Muscle of leg (tissue), 11 donors: ENCODE measurements around the gene DRGX. TPM values are rescaled to one million over a fixed set of nuclear protein-coding genes. Genes with fewer than 3 reads are reported as not detected.

Experiments
- DNase-seq: peaks from one replicate; pipeline ENCODE4 v3.0.0; 2013
- H3K27ac ChIP-seq: one replicate; pipeline ENCODE4 v1.5.1; 2013; ENCODE audit warnings: mild to moderate bottlenecking, low read length, control low read depth
- H3K27me3 ChIP-seq: one replicate; pipeline ENCODE4 v1.6.1; 2013; ENCODE audit warnings: low read length; ENCODE audit not compliant: control insufficient read depth, insufficient read depth
- H3K36me3 ChIP-seq: one replicate; pipeline ENCODE4 v1.6.1; 2013; ENCODE audit warnings: low read length; ENCODE audit not compliant: control insufficient read depth, insufficient read depth
- H3K4me1 ChIP-seq: one replicate; pipeline ENCODE4 v1.6.1; 2013; ENCODE audit warnings: low read length; ENCODE audit not compliant: control insufficient read depth, insufficient read depth
- H3K4me3 ChIP-seq: one replicate; pipeline ENCODE4 v1.5.1; 2013; ENCODE audit warnings: low read length, control low read depth
- H3K9me3 ChIP-seq: replicated peaks from 2 replicates; pipeline ENCODE4 v1.6.1; 2013; ENCODE audit warnings: low read depth, low read length; ENCODE audit not compliant: control insufficient read depth
- WGBS: methylation state at CpG from one replicate; pipeline ENCODE4 v1.1.5; 2013; ENCODE audit warnings: missing lambda C conversion rate; ENCODE audit not compliant: insufficient coverage; 5-methylcytosine and 5-hydroxymethylcytosine counted together
- polyA plus RNA-seq, 8 donors: library from polyadenylated mRNA; unstranded; fragments of 120-200 nt; gene quantifications; one replicate each; pipeline versions ENCODE4 v1.2.1 to v1.2.3, GENCODE V29; 2013; ENCODE audit warnings: inconsistent platforms in 1 of 8, low replicate concordance in 1 of 8; ENCODE audit not compliant: insufficient read length in 8 of 8, insufficient read depth in 1 of 8
- total RNA-seq: library from RNA; stranded (reverse); fragments of 120-200 nt; gene quantifications from one replicate; pipeline ENCODE4 v1.2.4, GENCODE V29; 2013

DRGX gene
- total and polyA plus RNA-seq, 9 donors: not detected

DNA sequence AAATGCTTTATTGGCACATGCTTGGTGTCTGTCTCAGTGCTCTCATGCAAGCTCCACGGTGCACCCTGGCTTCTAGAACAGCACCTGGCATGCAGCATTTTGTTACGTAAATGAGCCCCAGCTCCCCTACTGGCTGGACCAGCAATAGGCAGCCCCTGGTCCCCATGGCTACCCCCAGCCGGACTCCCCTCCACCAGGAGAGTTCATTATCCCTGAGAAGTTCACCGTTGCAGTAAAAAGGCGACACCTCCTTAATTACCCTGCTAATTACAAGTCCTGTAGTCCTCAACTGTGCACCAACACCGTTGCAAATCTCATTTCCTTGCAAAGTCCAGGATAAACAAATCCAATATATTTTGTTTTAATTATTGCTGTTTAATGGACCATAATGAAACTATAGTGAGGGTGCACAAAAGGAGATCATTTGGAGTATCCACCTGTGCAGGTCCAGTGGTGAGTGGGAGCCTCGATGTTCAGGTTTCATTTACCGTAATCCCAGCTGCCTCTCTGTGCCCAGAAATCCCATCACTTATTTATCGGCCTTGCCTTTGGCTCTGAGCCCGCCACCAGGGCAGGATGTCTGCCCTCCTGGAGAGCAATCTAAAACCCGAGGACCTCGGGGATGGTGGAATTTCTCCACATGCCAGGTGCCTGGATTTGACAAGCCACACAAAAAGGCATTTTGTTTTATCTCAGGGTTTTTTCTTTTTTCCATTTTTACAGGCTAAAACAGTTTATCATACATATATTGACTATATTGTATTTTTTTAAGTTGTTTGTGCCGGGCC lies 12.8 kb upstream of the DRGX start:
- 26% methylated on average over 9 of the region's 13 CpGs for WGBS
- no peak overlapping the region for H3K27ac ChIP-seq
- H3K4me3 ChIP-seq: no peak overlapping the region
- H3K27me3 ChIP-seq: peaks cover 32% of the 10 kb centered on the region
- H3K4me1 ChIP-seq: no peaks in the 10 kb centered on the region
- H3K9me3 ChIP-seq: no peaks in the 10 kb centered on the region
- no peaks in the 10 kb centered on the region for H3K36me3 ChIP-seq
- DNase-seq: no peak

DNA sequence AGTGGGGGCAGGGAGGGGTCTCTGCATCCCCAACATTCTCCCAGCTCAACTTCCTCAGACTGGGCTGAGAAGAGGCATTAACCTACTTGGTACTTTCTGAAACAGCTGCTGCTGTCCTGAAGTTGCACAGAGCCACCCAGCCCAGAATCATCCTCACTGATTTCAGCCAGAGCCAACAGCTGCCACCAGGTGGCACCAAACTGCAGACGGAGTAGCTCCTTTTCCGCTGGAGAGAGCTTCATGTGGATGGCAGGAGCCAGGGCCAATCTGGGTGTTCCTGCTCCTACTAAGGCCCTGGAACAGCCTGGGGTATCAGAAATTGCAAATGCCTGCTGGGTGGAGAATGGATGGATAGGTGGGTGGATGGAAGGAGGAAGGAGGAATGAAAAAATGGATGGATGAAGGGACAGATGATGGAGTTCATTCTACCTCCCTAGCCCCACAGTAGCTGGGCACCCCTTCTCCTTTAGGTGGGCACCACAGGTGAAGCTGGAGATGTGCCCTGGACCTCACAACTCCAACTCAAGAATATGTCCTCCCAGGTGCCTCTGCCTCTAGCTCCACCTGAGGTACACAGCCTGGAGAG lies 11.8 kb upstream of the DRGX start:
- Histone ChIP-seq H3K9me3 (no peaks in the 10 kb centered on the region), H3K4me1 (no peaks in the 10 kb centered on the region), H3K36me3 (no peaks in the 10 kb centered on the region), H3K4me3 (no peak overlapping the region), H3K27me3 (peaks cover 36% of the 10 kb centered on the region), H3K27ac (no peak overlapping the region)
- 0% methylated on average over 2 of the region's 2 CpGs for WGBS
- DNase-seq: peak; percentile 74

DNA sequence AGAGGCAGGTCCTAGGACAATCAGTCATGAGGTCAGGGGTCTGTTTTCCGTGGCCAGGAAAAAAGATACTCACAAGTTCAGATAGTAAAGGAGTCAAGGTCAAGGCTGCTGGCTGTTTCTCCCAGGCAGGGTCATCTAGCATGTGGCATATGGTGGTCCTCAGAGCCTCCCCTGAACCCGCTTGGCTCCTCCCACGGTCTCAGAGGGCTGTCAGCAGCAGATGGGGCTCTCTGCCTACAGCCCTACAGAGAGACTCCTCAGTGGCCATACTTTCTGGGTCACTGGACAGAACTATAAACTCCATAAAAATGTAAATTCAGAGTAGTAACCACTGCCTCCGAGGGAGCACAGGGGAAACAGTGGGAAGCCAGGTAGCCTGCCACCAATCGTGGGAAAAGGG lies 11.3 kb upstream of the DRGX start:
- DNase-seq: no peak
- Histone ChIP-seq H3K27ac (no peak overlapping the region), H3K36me3 (no peaks in the 10 kb centered on the region), H3K4me3 (no peak overlapping the region), H3K4me1 (no peaks in the 10 kb centered on the region), H3K9me3 (no peaks in the 10 kb centered on the region), H3K27me3 (peaks cover 39% of the 10 kb centered on the region)
- 45% methylated on average over 2 of the region's 5 CpGs for WGBS

DNA sequence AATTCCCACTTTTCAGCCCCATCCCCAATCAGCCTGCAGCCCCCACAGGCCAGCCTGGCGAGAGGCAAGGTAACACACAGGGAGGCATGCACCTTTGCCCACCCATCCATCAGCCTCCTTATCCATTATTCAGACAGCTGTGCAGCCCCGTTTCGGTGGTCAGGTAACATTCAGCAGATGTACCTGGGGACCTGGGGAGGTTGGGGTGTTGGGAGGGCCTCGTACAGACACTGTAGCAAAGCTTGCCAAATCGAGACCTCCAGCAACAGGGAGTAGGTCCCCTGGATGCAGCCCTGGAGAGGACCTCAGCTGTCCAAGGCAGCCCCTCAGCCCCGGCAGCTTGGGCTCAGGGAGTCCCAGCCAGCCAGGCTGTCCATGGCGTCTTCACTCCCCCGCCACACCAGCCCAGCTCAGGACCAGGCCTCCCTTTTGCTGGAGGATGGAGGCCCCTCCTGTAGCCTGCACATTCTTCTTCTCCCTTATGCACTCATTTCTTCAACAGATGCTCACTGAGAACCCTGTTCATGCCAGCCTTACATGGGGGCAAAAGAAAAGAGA lies 8.5 kb upstream of the DRGX start:
- peaks cover 36% of the 10 kb centered on the region for H3K27me3 ChIP-seq

DNA sequence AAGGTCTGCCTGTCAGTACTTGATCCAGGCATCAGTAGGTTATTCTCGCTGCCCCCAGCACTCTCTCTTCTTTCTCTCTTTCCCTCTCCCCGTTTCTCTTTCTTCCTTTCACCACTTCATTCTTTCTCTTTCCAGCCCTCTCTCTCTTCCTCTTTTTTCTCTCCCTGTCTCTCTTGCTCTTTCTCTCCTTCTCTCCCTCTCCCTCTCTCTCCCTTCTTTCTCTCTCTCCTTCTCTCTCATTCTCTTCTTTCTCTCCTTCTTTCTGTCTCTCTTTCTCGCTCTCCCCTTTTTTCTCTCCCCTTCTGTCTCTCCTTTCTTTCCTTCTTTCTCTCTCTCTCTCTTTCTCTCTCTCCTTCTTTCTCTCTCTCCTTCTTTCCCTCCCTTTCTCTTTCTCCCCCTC lies 7.5 kb upstream of the DRGX start:
- WGBS: 47% methylated on average over 3 of the region's 3 CpGs
- H3K27me3 ChIP-seq: peaks cover 43% of the 10 kb centered on the region
- DNase-seq: no peak
- H3K4me3 ChIP-seq: no peak overlapping the region
- no peak overlapping the region for H3K27ac ChIP-seq
- H3K9me3 ChIP-seq: no peaks in the 10 kb centered on the region
- no peaks in the 10 kb centered on the region for H3K36me3 ChIP-seq
- peaks cover 2% of the 10 kb centered on the region for H3K4me1 ChIP-seq

More for the DNA sequence above, 8.5 kb upstream of the DRGX start:
- Histone ChIP-seq H3K4me1 (no peaks in the 10 kb centered on the region), H3K27ac (no peak overlapping the region), H3K36me3 (no peaks in the 10 kb centered on the region), H3K9me3 (no peaks in the 10 kb centered on the region), H3K4me3 (no peak overlapping the region)
- 75% methylated on average over 5 of the region's 8 CpGs for WGBS
- DNase-seq: no peak

DNA sequence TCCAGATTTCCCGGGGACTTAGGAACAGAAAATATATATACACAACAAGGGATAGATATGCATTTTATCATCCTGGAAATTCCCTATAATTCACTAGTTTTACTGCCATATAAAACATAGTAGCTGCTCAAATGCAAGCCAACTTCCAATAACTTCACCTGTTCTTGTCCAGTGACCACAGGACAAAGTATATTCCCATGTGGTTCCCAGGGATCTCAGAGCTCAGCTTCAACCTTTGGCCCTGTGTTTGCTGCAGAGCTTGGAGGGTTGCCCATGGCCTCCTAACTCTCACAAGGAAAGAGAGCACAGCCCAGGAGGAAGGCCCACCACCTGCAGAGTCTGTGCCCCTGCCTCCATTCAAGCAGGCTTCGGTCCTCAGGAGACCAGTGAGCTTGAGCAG lies 4.5 kb upstream of the DRGX start:
- DNase-seq: no peak
- WGBS: 71% methylated on average over 1 of the region's 2 CpGs
- H3K4me3 ChIP-seq: no peak overlapping the region

DNA sequence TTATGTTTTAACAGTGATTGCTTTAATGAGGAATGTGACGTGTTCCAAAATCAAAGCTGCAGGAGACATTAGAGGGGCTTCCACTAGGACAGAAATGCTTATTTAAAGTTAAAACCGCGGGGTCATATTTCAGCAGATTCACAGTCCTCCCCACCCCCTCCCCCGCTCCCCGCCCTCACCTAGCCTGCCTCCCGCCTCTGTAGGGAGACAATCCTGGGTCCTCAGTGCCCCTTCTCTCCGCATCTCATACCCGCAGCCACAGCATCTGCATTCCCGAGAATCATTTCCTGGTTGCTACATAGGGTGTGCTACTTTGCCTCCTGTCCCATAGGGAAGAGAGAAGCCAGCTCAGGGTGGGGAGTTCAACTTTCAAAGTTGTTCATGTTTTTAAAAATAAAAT lies 3.1 kb upstream of the DRGX start:
- H3K27ac ChIP-seq: no peak overlapping the region
- H3K27me3 ChIP-seq: peaks cover 71% of the 10 kb centered on the region
- 0% methylated on average over 4 of the region's 9 CpGs for WGBS
- H3K9me3 ChIP-seq: no peaks in the 10 kb centered on the region
- no peaks in the 10 kb centered on the region for H3K36me3 ChIP-seq
- DNase-seq: no peak
- no peak overlapping the region for H3K4me3 ChIP-seq
- peaks cover 22% of the 10 kb centered on the region for H3K4me1 ChIP-seq

More for the DNA sequence above, 4.5 kb upstream of the DRGX start:
- H3K9me3 ChIP-seq: no peaks in the 10 kb centered on the region
- H3K27me3 ChIP-seq: peaks cover 67% of the 10 kb centered on the region
- no peak overlapping the region for H3K27ac ChIP-seq
- peaks cover 18% of the 10 kb centered on the region for H3K4me1 ChIP-seq
- H3K36me3 ChIP-seq: no peaks in the 10 kb centered on the region

DNA sequence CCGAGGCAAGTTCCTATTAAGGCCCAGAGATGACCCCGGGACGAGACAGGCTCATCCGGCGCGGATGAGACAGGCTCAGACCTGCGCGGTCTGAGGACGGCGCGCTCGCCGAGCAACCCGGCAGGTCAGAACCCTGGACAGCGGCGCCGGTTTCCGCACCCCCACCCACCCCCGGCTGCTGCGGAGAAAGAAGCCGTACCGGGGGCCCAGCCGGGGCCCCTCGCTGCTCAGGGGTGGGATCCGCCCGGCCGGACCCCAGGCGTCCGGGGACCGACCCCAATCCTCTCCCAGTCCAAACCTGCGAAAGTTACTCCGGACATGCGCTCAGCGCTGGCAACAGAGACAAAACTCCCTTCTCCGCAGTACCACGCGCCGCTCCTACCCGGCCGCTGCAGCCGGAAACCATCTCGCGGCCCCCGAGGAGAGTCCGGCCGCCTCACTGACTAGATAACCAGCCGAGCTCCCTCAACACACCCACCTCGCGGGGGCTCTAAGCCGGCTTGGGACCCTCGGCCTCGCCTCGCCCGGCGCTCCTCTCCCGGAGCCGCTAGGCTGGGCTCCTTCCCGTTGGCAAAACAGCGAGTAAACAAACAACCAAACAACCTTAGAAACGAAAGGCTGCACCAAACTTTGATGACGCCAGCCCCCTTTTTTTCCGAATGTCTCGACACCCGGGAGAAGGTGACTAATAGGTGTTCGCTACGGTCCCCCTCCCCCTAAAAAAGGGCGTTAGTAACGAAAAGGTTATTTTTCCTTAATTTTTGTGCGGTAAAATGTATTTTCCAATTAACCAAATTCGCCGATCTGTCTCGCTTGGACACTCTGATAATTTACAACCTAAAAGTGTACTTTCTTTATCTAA lies 2.3 kb upstream of the DRGX start:
- peaks cover 74% of the 10 kb centered on the region for H3K27me3 ChIP-seq
- peak overlapping the region; percentile 13 for H3K4me3 ChIP-seq
- H3K27ac ChIP-seq: no peak overlapping the region
- WGBS: 0% methylated on average over 53 of the region's 72 CpGs
- H3K4me1 ChIP-seq: peaks cover 22% of the 10 kb centered on the region
- peak; percentile 69 for DNase-seq
- H3K9me3 ChIP-seq: no peaks in the 10 kb centered on the region
- no peaks in the 10 kb centered on the region for H3K36me3 ChIP-seq

DNA sequence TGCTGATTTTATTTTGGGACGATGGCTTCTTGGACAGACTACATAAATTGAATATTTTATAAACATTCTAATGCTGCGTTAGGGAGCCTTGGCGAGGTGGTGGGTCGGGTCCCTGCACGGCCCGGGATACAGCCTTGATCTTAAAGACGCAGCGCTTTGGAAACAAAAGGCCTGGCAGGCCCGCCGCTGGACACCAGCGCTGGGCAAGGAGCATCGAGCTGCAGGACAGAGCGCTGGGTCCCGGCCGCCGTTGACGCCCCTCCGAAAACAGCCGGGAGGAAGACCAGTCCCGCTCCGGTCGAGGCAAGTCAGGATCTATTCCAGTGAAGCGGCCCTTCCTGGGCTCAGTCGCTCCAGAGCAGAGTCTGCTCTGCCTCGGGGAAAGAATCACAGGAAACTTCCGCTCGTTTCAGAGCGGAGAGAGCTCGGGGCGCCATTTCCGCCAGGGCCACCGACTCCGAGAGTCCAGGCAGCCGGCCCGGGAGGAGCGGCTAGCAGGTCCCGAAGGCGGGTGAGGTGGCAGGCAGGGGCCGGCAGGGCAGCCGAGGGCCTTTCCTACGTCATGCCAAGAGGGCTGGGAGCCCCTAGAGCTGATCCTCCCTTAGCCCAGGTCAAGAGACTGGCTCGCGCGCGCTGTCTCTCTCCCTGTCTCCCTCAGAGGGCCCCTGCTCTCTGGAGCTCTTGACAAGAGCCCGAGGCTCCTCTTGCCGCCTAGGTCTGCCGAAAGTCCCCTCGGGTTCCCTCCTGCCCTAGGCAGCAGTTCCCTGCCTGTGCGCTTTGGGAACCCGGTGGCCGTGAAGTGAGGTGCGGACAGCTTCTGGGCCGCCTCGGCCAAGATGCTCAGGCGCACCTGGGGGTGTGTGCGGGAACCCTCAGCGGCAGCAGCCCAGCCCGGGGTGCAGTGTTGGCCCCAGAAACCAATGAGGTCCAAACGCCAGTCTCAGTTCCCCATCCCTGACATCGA lies 1.4 kb upstream of the DRGX start:
- H3K9me3 ChIP-seq: no peaks in the 10 kb centered on the region
- no peaks in the 10 kb centered on the region for H3K36me3 ChIP-seq
- no peak overlapping the region for H3K4me3 ChIP-seq
- H3K27me3 ChIP-seq: peaks cover 68% of the 10 kb centered on the region
- no peak for DNase-seq
- H3K27ac ChIP-seq: no peak overlapping the region
- H3K4me1 ChIP-seq: peaks cover 22% of the 10 kb centered on the region
- under 1% methylated on average over 59 of the region's 61 CpGs for WGBS
